8988T (cell line): Measurements from ENCODE around the gene PDZD7.

ENCODE experiments used
- DNase-seq: peaks from one replicate; pipeline ENCODE4 v3.0.0; 2011

The PDZD7 gene

DNA sequence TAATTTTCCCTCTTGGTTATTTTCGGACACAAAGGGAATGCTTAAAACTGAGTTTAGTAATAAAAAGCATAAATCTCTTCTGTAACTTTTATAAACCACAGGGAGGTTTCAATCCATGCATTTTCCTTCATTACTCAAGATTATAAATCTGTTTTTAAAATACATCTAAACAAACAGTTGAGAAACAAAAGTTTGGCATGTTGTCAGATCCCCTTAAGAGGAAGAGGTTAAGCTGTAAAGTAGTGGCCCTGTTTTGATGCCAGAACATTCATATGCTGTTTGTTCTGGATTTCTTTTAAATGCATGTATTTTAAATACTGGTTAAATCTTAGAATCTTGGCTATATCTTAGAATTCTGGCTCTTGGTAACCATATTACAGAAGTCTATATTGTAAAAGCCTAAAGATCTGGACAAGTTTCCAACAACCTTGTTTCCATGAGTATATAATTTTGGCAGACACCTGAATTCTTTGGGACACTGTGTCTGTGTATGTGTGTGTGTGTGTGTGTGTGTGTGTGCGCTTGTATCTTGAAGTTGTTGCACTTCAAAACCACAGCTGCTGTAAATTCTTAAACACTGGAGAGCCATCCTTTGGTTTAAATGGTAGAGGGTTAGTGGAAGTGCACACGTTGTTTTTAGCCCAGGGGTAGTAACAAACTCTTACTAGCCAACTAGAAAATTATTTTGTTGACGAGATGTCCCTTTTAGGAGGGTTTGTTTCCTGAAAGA, 68.4 kb downstream of the PDZD7 start:
- no peak for DNase-seq

DNA sequence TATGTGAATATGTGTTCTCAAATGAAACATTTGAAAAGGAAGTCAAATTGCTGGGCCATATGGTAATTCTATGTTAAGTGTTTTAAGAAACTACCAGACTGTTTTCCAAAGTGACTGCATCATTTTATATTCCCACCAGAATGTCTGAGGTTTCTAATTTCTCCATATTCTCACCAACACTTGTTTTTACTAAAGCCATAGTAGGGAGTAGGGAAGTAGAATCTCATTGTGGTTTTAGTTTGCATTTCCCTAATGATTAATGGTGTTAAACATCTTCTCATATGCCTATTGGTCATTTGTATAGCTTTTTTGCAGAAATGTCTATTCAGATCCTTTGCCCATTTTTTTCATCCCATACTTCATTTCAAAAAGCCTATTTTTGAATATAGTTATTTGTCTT, 70.7 kb downstream of the PDZD7 start:
- no peak for DNase-seq
